Right cardiac atrium (tissue), 5 donors: ENCODE data around the gene GLTP. TPM values are rescaled to one million over a fixed set of nuclear protein-coding genes. Genes with fewer than 3 reads are reported as not detected.

Experiments
- ATAC-seq, 2 donors: fragments of 200-7000 bp; cut with Tn5 transposase; one replicate each; pipeline versions ENCODE4 v1.8.0 to v1.9.1; 2020; ENCODE audit warnings: moderate library complexity in 2 of 2, mild to moderate bottlenecking in 1 of 2
- DNase-seq, 3 donors: peaks; one replicate each; pipeline ENCODE4 v3.0.0-alpha.2; 2020
- H3K27ac ChIP-seq: one replicate; pipeline ENCODE4 v1.5.1; 2013; ENCODE audit warnings: mild to moderate bottlenecking, low read length, control low read depth, moderate library complexity
- H3K27me3 ChIP-seq: one replicate; pipeline ENCODE4 v1.6.1; 2013; ENCODE audit not compliant: control insufficient read depth, insufficient read depth
- H3K4me1 ChIP-seq: one replicate; pipeline ENCODE4 v1.6.1; 2013; ENCODE audit warnings: low read length; ENCODE audit not compliant: control insufficient read depth, insufficient read depth
- H3K4me3 ChIP-seq: one replicate; pipeline ENCODE4 v1.5.1; 2013; ENCODE audit warnings: low read length, control low read depth
- H3K9me3 ChIP-seq: one replicate; pipeline ENCODE4 v1.6.1; 2013; ENCODE audit warnings: low read length; ENCODE audit not compliant: control insufficient read depth
- WGBS: extraction: QIAGEN DNeasy Blood & Tissue Kit; methylation state at CpG from one replicate; pipeline ENCODE4 v1.1.7; 2013; 5-methylcytosine and 5-hydroxymethylcytosine counted together
- intact Hi-C, 4 donors: fragments of 100-400 bp; cut with DNase I; formaldehyde crosslinking; loops; one replicate each; pipeline versions ENCODE4 v1.11.0 to v1.14.0; 2022 to 2023
- polyA plus RNA-seq: library from polyadenylated mRNA; stranded (reverse); fragments of 200-250 nt; gene quantifications from one replicate; pipeline ENCODE4 v1.2.3, GENCODE V29; 2013
- total RNA-seq, 4 donors: library from RNA; stranded (reverse); fragmentation: NEBNext Ultra II Directional; extraction: Animal tissue kit (Norgen Biotek cat#: 25700); gene quantifications; one replicate each; pipeline ENCODE4 v1.2.1, GENCODE V29; 2021
- donor health status: healthy with polysubstance abuse.
- donor health status: DM: no; HTN: yes; CAD: no.
- donor health status: DM: no; HTN: no; CAD: no.
- donor health status: DM: no; HTN: yes; CAD: no; lungs with severe emphysema.
- donor health status: DM: yes; HTN: yes; CAD: no.

Gene GLTP
- total and polyA plus RNA-seq, 5 donors = 20.5 to 26.8 (median 20.8) TPM

DNA sequence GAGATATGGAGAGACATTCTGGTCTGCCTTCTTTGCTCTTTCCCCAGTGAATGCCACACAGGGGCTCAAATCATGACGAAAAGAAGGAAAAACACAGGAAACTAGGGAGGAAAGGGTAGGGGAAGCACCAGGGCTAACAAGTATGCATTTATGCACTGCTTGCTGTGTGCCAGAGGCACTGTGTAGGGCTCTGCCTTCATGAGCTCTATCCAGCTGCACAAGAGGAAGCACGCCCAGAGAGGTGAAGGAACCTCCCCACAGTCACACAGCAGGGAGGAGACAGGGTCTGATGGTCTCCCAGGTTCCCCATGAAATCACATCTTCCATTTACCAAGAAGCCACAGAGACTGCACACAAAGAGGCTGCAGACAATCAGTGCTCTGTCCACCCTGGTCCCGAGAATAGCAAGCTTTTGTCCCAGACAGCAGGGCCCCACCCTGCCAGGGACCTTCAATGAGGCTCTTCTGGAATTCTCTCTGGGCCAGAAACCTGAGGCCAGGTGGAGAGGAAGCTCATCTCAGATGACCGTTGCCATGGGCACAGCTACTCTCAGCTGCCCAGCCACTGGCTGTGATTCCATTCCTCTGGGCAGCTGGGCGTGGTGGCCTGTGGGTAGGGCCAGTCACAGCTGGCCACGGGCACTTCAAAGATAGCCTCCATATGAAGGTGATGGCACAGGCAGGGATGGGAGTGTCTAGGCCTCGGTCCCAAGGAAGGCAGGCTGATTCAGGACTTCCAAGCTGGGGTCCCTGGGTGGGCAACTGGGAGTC lies 39.9 kb downstream of the GLTP start:
- Histone ChIP-seq H3K9me3 (no peaks in the 10 kb centered on the region), H3K27ac (no peak overlapping the region), H3K4me3 (no peak overlapping the region), H3K27me3 (no peaks in the 10 kb centered on the region), H3K4me1 (no peaks in the 10 kb centered on the region)
- no peak for ATAC-seq
- WGBS = 69% methylated on average over 7 of the region's 7 CpGs
- intact Hi-C loops = no loop called here
- no peak for DNase-seq

DNA sequence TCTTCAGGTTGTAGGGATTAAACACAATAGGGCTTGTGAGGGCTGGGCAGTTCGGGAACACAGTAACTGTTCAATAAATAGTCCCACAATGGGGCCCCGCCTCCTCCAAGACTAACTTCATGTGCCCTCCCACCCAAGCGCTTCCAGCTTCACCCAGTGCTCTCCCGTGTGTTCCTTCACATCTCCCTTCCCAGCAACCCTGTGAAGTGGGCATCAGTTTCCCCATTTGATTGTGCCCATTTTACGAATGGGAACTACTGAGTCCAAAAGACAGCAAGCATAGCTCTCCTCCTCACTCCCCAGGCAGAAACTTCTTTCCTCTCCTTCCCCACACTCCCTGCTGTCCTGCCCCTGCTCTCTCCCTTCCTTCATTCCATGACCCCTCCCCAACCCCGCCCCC lies 40.9 kb downstream of the GLTP start:
- H3K27me3 ChIP-seq = no peaks in the 10 kb centered on the region
- DNase-seq = no peak
- no peaks in the 10 kb centered on the region for H3K9me3 ChIP-seq
- WGBS = 70% methylated on average over 6 of the region's 6 CpGs
- no peak overlapping the region for H3K27ac ChIP-seq
- no peaks in the 10 kb centered on the region for H3K4me1 ChIP-seq
- no peak for ATAC-seq
- no peak overlapping the region for H3K4me3 ChIP-seq
- intact Hi-C loops = no loop called here

DNA sequence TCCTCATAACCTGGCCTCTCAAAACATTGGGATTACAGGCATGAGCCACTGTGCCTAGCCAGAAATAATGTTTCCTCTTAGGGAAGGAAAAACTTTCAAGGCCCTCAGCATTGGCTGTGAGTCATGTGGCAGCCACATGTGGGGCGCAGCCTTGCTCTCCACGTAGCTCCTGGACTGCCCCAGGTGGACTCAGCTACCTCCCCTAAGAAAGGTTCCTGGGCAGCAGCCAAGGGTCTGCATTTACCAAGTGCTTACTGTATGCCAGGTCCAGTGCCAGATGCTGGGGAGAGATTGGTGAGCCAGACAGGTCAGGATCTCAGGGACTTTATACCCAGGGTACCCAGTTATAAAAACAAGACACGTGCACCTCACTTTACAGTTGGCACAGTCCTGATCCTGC lies 43.4 kb downstream of the GLTP start:
- WGBS = 59% methylated on average over 3 of the region's 3 CpGs
- no peaks in the 10 kb centered on the region for H3K4me1 ChIP-seq
- intact Hi-C loops = no loop called here
- H3K27me3 ChIP-seq = no peaks in the 10 kb centered on the region
- no peak for DNase-seq
- no peak overlapping the region for H3K27ac ChIP-seq
- no peak overlapping the region for H3K4me3 ChIP-seq
- H3K9me3 ChIP-seq = no peaks in the 10 kb centered on the region
- ATAC-seq = no peak

- intact Hi-C loops = no loop called here
- ATAC-seq (no peak), DNase-seq (no peak)
- H3K9me3 ChIP-seq = no peaks in the 10 kb centered on the region
- H3K4me1 ChIP-seq = no peaks in the 10 kb centered on the region
- H3K4me3 ChIP-seq = no peak overlapping the region
- 92% methylated on average over 4 of the region's 4 CpGs for WGBS
- H3K27ac ChIP-seq = no peak overlapping the region
- H3K27me3 ChIP-seq = no peaks in the 10 kb centered on the region
Observed at GRCh38 chr12:109835827-109836226, 44.5 kb downstream of the GLTP start.

GRCh38 chr12:109833307-109834189 lies 46.8 kb downstream of the GLTP start, which contains the start of gene TRPV4:
TRPV4 (minus strand) TSS chr12:109833398; CDS start chr12:109814796, 18,602 bp downstream.
- Histone ChIP-seq H3K4me1 (no peaks in the 10 kb centered on the region), H3K4me3 (peak within 1 kb of the TSS; percentile 84), H3K27ac (no peak within 1 kb of the TSS), H3K9me3 (no peaks in the 10 kb centered on the region), H3K27me3 (no peaks in the 10 kb centered on the region)
- intact Hi-C loops = no loop called here
- peak; percentile 38 to 71 (median 67) for DNase-seq
- ATAC-seq = peak; percentile 73 to 77
- WGBS = 16% methylated on average over 67 of the region's 67 CpGs

- DNase-seq = no peak
- Histone ChIP-seq H3K4me3 (peak overlapping the region; percentile 84), H3K27me3 (no peaks in the 10 kb centered on the region)
Observed at GRCh38 chr12:109832541-109833306, 47.6 kb downstream of the GLTP start.

GRCh38 chr12:109831929-109832328 lies 48.4 kb downstream of the GLTP start:
- ATAC-seq (no peak), DNase-seq (no peak)
- Histone ChIP-seq H3K27me3 (no peaks in the 10 kb centered on the region), H3K9me3 (no peaks in the 10 kb centered on the region), H3K4me3 (no peak overlapping the region), H3K4me1 (no peaks in the 10 kb centered on the region), H3K27ac (no peak overlapping the region)
- WGBS = 87% methylated on average over 9 of the region's 9 CpGs
- intact Hi-C loops = no loop called here

More at GRCh38 chr12:109832541-109833306, 47.6 kb downstream of the GLTP start:
- intact Hi-C loops = no loop called here
- no peaks in the 10 kb centered on the region for H3K9me3 ChIP-seq
- no peak overlapping the region for H3K27ac ChIP-seq
- H3K4me1 ChIP-seq = no peaks in the 10 kb centered on the region
- no peak for ATAC-seq
- WGBS = 19% methylated on average over 31 of the region's 31 CpGs

DNA sequence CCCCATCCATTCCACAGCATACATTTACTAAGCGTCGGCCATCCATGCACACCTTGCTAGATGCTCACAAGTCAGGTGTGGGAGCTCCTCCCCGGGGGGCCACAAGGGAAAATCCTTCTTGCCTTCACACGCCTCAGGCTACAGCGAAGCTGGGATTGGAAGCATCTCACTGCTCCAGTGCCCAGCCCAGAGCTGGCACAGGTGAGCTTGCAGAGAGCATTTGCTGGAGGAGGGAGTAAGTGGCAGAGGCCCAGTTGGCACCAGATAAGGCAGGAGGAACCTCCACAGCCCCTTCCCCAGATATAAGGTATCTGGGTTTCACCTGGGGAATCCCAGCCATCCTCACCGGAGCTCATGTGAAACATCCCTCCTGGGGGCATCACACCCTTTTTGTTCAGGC lies 49.0 kb downstream of the GLTP start:
- H3K4me1 ChIP-seq = no peaks in the 10 kb centered on the region
- WGBS = 90% methylated on average over 6 of the region's 6 CpGs
- H3K4me3 ChIP-seq = no peak overlapping the region
- ATAC-seq (no peak), DNase-seq (no peak)
- H3K27me3 ChIP-seq = no peaks in the 10 kb centered on the region
- no peak overlapping the region for H3K27ac ChIP-seq
- intact Hi-C loops = no loop called here
- no peaks in the 10 kb centered on the region for H3K9me3 ChIP-seq

- DNase-seq = no peak
- 64% methylated on average over 2 of the region's 2 CpGs for WGBS
- no peak overlapping the region for H3K27ac ChIP-seq
- H3K9me3 ChIP-seq = no peaks in the 10 kb centered on the region
- H3K4me3 ChIP-seq = no peak overlapping the region
- H3K27me3 ChIP-seq = no peaks in the 10 kb centered on the region
- intact Hi-C loops = no loop called here
- no peaks in the 10 kb centered on the region for H3K4me1 ChIP-seq
- no peak for ATAC-seq
Observed at GRCh38 chr12:109830718-109831117, 49.6 kb downstream of the GLTP start.

DNA sequence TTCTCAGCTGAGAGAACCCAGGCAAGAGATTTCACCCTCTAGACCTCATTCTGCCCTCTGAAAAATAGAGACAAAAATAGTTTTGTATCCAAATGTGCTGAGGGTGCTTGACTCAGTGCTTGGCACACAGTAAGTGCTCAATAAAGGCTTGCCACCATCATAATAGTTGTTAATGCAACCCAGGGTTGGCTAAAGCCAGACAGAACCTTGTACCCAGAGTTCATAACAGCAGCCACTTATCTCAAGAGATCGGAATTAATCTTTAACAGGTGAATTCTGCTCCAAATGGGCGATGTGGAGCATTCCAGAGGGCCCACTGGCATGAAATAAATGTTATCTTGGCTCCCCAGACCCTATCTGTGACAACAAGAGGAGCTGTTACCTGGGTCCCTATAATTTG lies 50.1 kb downstream of the GLTP start:
- Histone ChIP-seq H3K4me1 (no peaks in the 10 kb centered on the region), H3K9me3 (no peaks in the 10 kb centered on the region), H3K27me3 (no peaks in the 10 kb centered on the region), H3K27ac (no peak overlapping the region), H3K4me3 (no peak overlapping the region)
- ATAC-seq (no peak), DNase-seq (no peak)
- WGBS = 92% methylated on average over 2 of the region's 2 CpGs
- intact Hi-C loops = no loop called here

- 86% methylated on average over 10 of the region's 10 CpGs for WGBS
- H3K4me1 ChIP-seq = no peaks in the 10 kb centered on the region
- no peak overlapping the region for H3K27ac ChIP-seq
- H3K27me3 ChIP-seq = no peaks in the 10 kb centered on the region
- H3K9me3 ChIP-seq = no peaks in the 10 kb centered on the region
- no peak for DNase-seq
- intact Hi-C loops = no loop called here
- no peak for ATAC-seq
- no peak overlapping the region for H3K4me3 ChIP-seq
Observed at GRCh38 chr12:109829667-109830066, 50.7 kb downstream of the GLTP start.
